Measurements from ENCODE around the gene CDC25B. TPM values are rescaled to one million over a fixed set of nuclear protein-coding genes. Genes with fewer than 3 reads are reported as not detected.
A peak's percentile ranks its signal among the peaks of the same experiment; 100 is the strongest.

CDC25B gene
- total RNA-seq, 2 donors from 2014 or later = 24.0 to 24.2 TPM

DNA sequence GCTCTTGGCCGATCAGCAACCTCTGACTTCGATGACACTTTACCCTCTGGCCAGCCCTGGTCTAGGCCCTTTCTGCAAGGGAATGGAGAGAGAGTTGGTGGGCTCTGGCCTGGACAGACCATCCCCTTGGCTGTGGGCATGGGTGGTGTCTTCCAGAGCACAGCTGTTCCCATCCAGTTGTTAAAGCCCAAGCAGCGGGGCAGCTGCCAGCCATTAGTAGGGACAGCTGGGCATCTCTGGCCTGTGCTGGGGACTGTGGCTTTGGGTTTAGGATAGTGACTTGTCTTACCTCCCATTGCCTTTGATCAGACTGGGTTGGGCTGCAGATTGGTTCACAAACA is 2.8 kb downstream of the CDC25B start:
- intact Hi-C loops (cut with DNase I) = no loop called here
- no peak for DNase-seq (ENCODE audit: low spot score)

GRCh38 chr20:3800256-3800877 is 4.3 kb downstream of the CDC25B start:
- intact Hi-C loops (cut with DNase I) = no loop called here
- DNase-seq (ENCODE audit: low spot score) = no peak

- DNase-seq (ENCODE audit: low spot score) = no peak
- intact Hi-C loops (cut with DNase I) = no loop called here
Observed at GRCh38 chr20:3800878-3801260, 4.8 kb downstream of the CDC25B start.

DNA sequence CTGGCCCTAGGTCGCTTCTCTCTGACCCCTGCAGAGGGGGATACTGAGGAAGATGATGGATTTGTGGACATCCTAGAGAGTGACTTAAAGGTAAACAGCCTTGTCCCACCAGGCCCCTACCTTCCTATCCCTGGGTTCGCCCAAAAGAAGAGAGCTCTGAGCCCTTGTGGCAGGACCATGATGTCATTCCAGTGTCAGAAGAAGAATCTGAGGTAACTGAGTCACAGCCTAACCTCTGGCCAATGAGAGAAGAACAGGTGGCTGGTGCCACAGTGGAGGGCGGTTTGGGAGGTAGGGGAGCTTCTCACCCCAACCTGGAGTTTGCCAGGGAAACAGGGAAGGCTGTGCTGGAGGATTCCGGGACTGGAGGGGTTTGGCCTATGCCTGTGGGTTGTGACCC is 5.2 kb downstream of the CDC25B start:
- intact Hi-C loops (cut with DNase I) = no loop called here
- DNase-seq (ENCODE audit: low spot score) = no peak

- no peak for DNase-seq (ENCODE audit: low spot score)
- intact Hi-C loops (cut with DNase I) = no loop called here
Observed at GRCh38 chr20:3801846-3802245, 5.7 kb downstream of the CDC25B start.

GRCh38 chr20:3802524-3803239 is 6.6 kb downstream of the CDC25B start:
- intact Hi-C loops (cut with DNase I) = no loop called here
- DNase-seq (ENCODE audit: low spot score) = no peak

- intact Hi-C loops (cut with DNase I) = no loop called here
- DNase-seq (ENCODE audit: low spot score) = no peak
Observed at GRCh38 chr20:3803289-3803688, 7.2 kb downstream of the CDC25B start.

DNA sequence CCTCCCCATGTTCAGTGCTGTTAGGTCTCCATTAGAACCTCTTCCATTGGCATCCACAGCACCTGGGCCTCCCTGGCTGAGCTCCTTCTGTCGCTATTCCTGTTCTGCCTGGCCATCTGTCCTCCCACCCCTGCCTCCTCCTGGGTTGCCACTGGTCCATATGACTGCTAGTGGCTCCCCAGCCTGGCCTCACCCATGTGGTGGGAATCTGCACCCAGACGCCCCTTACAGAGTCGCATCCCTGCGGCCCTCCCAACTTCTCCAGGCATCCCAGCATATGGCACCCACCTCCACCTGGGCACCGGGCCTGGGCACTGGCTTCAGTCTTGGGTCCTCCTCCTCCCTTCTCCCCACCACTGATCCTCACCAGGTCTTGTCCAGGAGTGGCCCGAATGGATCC is 7.7 kb downstream of the CDC25B start:
- intact Hi-C loops (cut with DNase I) = no loop called here
- peak; percentile 75 for DNase-seq (ENCODE audit: low spot score)

DNA sequence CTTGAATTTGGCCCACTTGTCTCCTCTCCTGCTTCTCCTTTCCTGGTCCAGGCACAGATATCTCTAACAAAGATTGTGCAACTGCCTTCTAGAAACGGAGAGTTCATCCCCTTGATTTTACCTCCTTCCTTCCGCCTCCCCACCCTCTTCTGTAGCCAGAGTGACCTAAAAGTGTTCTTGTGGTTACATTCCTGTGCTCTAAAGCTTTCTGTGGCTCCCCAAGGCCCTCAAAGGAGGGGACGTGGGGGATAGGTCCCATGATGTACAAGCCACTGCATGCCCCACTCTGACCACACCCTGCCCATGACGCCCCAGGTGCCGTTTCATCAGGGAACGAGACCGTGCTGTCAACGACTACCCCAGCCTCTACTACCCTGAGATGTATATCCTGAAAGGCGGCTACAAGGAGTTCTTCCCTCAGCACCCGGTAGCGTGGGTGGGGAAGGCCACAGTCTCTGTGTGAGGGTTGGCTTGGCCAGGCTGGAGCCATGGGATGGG is 8.2 kb downstream of the CDC25B start:
- intact Hi-C loops (cut with DNase I) = no loop called here

GRCh38 chr20:3804781-3805180 is 8.7 kb downstream of the CDC25B start:
- DNase-seq (ENCODE audit: low spot score) = no peak
- intact Hi-C loops (cut with DNase I) = no loop called here

More for the DNA sequence above, 8.2 kb downstream of the CDC25B start:
- peak; percentile 58 for DNase-seq (ENCODE audit: low spot score)

- no peak for DNase-seq (ENCODE audit: low spot score)
- intact Hi-C loops (cut with DNase I) = no loop called here
Observed at GRCh38 chr20:3808544-3808943, 12.4 kb downstream of the CDC25B start.

GRCh38 chr20:3811467-3812258 is 15.6 kb downstream of the CDC25B start:
- intact Hi-C loops (cut with DNase I) = no loop called here

DNA sequence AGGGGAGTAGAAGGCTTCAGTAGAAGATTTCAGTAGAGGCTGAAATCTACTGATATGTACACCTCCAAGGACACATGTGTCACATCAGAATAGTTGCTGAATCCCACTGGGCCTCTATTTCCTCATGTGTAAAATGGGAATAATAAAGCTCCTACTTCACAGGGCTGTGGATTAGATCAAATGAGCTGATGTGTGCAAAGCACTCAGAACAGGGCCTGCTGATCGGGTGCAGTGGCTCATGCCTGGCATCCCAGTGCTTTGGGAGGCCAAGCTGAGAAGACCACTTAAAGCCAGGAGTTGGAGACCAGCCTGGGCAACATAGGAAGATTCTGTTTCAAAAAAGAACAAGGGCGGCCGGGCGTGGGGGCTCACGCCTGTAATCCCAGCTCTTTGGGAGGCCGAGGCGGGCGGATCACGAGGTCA is 16.2 kb downstream of the CDC25B start:
- intact Hi-C loops (cut with DNase I) = no loop called here
- peak; percentile 46 for DNase-seq (ENCODE audit: low spot score)

More at GRCh38 chr20:3811467-3812258, 15.6 kb downstream of the CDC25B start:
- DNase-seq (ENCODE audit: low spot score) = peak; percentile 99

DNA sequence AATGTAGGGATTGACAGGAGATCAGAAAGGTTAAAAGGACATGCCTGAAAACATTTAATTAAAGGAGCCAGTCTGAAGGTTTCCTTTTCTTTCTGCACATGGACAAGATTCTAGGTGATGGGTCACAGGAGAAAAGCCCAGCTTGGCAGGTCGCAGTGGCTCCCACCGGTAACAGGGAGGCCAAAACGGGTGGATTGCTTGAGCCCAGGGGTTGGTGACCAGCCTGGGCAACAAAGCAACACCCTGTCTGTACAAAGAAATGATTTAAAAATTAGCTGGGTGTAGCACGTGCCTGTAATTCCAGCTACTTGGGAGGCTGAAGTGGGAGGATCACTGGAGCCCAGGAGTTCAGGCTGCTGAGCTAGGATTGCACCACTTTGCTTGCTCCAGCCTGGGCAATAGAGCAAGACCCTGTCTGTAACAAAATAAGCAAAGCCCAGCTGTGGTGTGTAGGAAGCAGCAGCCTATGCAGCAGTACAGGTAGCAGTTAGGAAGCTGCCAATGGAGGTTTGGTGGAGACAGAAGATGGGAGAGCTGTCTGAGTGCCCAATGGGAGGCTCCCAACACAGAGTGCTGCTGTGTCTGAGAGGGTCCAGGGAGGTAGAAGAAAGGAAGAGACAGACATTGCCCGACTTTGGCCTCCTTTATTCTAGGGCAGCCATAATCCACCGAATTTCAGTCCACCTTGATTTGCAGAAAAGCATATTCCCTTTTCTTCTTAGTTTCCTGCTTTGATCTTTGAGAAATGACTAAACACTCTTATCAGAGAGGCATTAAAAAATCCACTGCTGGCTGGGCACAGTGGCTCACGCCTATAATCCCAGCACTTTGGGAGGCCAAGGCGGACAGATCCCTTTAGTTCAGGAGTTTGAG is 17.1 kb downstream of the CDC25B start:
- intact Hi-C loops (cut with DNase I) = no loop called here
- DNase-seq (ENCODE audit: low spot score) = peak; percentile 40

- DNase-seq (ENCODE audit: low spot score) = peak; percentile 15
- intact Hi-C loops (cut with DNase I) = no loop called here
Observed at GRCh38 chr20:3813848-3814581, 17.9 kb downstream of the CDC25B start.

DNA sequence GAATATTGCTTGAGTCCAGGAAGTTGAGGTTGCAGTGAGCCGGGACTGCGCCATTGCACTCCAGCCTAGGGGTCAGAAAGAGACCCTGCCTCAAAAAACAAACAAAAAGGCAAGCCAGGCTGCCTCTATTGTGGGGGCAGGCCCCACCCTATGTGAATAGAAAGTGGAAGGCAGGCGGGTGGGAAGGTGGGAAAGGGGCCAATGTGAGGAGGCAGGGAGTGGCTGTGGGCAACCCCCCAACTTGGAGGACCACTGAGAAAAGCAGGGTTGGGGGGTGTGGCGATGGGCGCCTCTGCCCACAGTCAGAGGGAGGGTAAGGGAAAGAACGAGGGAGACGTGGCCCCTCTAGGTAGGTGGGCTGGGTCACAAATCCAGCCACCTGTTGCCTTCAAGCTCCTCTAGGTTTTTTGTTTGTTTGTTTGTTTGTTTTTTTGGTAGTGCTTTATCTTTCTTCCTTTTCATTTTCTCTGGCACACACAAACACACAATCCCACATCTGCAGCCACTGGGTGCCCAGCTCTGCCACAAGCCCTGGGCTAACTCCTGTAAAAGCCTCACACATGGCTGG is 18.9 kb downstream of the CDC25B start:
- peak; percentile 53 for DNase-seq (ENCODE audit: low spot score)
- intact Hi-C loops (cut with DNase I) = no loop called here

DNA sequence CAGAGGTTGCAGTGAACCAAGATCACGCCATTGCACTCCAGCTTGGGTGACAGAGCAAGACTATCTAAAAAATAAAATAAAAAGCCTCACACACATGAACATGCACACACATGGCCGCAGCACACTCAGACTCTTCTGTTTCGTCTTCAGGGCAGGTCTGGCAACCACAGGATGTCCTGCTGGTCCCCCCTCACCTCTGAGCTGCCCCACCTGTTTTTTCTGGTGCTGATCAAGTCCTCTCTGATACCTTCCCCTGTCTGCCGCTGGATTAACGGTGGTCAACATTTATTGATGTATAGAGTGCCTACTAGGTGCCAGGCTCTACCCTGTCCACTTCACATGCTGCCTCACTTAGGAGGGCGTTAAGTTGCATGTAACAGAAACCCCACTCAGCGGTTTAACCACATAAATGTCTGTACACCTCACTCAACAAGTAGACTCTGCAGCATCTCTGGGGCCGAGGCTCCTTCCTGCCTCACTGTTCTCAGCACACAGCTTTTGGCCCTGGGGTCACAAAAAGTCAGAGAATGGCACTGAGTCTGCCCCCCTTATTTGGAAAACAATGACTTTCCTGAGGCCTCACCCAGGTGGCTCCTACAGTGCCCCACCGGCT is 19.7 kb downstream of the CDC25B start:
- DNase-seq (ENCODE audit: low spot score) = no peak
- intact Hi-C loops (cut with DNase I) = no loop called here

All from posterior vena cava (tissue), 2 donors.